Measurements from ENCODE around the gene DSCAML1.

Gene DSCAML1

GRCh38 chr11:117525866-117526542, 271.0 kb downstream of the DSCAML1 start:
- no peak overlapping the region for H3K4me3 ChIP-seq (ENCODE audit: low read depth, low read length)

GRCh38 chr11:117524468-117525183, 272.4 kb downstream of the DSCAML1 start:
- DNase-seq (ENCODE audit: low read depth), result no peak
- H3K4me3 ChIP-seq (ENCODE audit: low read depth, low read length), result no peak overlapping the region

More at GRCh38 chr11:117525866-117526542, 271.0 kb downstream of the DSCAML1 start:
- no peak for DNase-seq (ENCODE audit: low read depth)

DNA sequence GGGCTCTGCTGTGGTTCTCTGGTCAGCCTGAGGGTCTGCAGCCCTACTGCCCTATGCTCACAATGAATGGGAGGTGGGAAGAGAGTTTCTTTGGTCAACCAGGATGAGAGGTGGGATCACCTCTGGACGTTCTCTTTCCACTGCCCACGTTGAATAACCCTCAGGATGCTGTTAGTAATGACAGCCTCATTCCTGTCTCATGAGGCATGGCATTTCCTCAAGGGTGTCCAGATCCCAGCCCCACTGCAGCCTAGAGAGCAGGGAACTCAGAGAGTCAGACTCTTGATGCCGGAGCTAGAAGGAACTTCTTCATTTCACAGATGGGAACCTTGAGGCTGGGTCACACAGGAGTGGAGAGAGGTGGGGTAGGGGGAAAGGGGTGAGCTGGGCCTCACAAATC, 273.3 kb downstream of the DSCAML1 start:
- no peak overlapping the region for H3K4me3 ChIP-seq (ENCODE audit: low read depth, low read length)
- DNase-seq (ENCODE audit: low read depth), result no peak

DNA sequence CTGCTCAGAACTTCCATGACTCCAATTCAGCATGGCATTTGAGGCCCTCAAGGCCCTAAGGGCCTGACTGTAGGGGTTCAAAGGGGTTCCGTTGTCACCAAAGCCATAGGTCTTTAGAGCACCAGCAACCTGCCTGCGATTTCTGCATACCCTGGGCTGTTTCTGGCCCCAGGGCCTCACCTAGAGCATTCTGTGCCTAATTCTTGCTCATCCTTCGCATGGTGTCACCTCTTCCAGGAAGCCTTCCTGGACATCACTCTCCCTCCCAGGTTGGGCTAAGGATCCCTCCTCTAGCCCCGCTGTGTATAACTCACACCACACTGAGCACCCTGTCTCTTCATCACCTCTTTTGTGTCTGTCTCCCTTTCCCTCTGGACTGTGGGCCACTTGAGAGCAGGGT, 275.0 kb downstream of the DSCAML1 start:
- no peak for DNase-seq (ENCODE audit: low read depth)
- H3K4me3 ChIP-seq (ENCODE audit: low read depth, low read length), result no peak overlapping the region

GRCh38 chr11:117520966-117521365, 276.1 kb downstream of the DSCAML1 start:
- H3K4me3 ChIP-seq (ENCODE audit: low read depth, low read length), result no peak overlapping the region
- DNase-seq (ENCODE audit: low read depth), result no peak

DNA sequence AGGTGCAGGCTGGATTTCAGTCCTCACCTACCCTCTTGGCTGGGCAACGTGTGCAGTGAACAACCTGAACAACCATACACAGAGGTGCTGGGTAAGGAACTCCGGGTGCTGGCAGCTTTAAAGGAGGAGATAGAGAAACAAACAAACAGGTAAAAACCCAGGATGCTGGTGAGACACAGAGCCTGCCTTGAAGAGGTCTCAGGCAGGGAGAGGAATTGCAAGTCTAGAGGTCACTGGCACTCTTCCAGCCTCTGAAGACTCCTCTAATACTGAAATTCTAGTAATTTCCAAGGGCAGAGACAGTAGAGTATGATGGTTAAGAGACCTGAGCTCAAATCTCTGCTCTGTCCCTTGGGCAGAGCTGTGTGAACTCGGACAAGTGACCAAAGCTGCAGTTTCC, 276.8 kb downstream of the DSCAML1 start:
- no peak for DNase-seq (ENCODE audit: low read depth)
- H3K4me3 ChIP-seq (ENCODE audit: low read depth, low read length), result no peak overlapping the region

- no peak overlapping the region for H3K4me3 ChIP-seq (ENCODE audit: low read depth, low read length)
- no peak for DNase-seq (ENCODE audit: low read depth)
These were observed 277.4 kb downstream of the DSCAML1 start for GRCh38 chr11:117519590-117519989.

GRCh38 chr11:117519170-117519569, 277.8 kb downstream of the DSCAML1 start:
- DNase-seq (ENCODE audit: low read depth), result no peak
- no peak overlapping the region for H3K4me3 ChIP-seq (ENCODE audit: low read depth, low read length)

- no peak for DNase-seq (ENCODE audit: low read depth)
- H3K4me3 ChIP-seq (ENCODE audit: low read depth, low read length), result no peak overlapping the region
These were observed 278.6 kb downstream of the DSCAML1 start for GRCh38 chr11:117518455-117518854.

DNA sequence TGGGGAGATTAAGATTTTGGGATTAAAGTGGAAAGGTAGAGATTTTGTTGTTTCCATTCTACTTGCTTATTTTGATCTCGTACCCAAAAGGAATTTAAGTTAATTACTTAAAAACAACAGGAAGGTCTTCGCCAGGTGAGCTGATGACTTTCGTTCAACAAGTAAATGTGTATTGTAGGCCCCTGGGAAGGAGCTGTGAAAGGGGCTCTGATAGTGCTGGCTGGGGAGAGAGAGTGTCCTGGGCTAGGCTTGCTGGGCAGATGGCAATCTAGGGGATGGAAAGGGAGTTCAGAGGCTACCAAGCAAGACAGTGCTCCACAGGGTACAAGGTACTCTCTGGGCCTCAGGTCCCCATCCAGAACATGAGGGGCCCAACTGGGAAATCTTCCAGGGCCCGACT, 279.9 kb downstream of the DSCAML1 start:
- DNase-seq (ENCODE audit: low read depth), result no peak
- no peak overlapping the region for H3K4me3 ChIP-seq (ENCODE audit: low read depth, low read length)

DNA sequence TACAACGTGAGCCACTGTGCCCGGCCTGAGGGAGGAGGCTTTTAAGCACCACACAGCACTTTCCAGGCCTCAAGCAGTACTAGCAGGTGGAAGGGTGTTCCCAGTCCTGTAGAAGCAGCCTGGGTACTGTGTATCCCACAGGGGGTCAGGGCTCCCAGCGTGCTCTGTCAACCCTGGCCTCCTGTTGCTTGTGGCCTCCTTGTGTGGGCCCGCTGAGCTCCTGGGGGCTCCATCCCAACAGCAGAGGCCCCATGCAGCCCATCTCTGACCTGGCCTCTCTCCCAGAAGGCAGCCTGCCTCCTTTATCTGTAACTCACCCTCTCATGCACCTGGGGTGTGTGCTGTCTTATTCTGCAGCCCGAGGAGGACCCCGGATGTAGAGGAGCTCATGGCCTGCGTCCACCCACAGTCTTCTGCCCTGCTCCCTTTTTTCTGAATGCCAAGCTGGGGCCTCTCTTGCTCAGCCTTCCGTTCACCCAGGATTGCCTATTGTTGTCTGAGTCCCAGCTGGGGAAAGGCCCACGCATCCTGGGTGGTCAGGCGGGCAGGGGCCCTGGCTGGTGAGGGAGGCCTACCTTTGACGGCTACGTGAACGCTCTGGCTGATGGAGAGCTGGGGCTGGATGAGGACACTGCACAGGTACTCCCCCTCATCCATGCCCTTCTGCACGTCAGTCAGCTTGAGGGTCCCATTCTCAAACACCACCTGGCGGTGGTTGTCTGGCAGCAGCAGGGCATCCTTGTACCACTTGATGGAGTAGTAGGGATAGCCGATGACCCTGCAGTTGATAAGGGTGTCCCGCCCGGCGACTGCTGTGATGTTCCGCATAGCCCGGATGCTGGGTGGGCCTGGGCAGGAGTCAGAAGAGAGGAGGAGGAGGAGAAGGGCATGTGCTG, 280.9 kb downstream of the DSCAML1 start:
- DNase-seq (ENCODE audit: low read depth), result no peak

GRCh38 chr11:117514256-117514655, 282.8 kb downstream of the DSCAML1 start:
- no peak for DNase-seq (ENCODE audit: low read depth)

More for the DNA sequence above, 280.9 kb downstream of the DSCAML1 start:
- H3K4me3 ChIP-seq (ENCODE audit: low read depth, low read length), result no peak overlapping the region

GRCh38 chr11:117513666-117514065, 283.4 kb downstream of the DSCAML1 start:
- H3K4me3 ChIP-seq (ENCODE audit: low read depth, low read length), result no peak overlapping the region
- DNase-seq (ENCODE audit: low read depth), result no peak

More at GRCh38 chr11:117514256-117514655, 282.8 kb downstream of the DSCAML1 start:
- H3K4me3 ChIP-seq (ENCODE audit: low read depth, low read length), result no peak overlapping the region

DNA sequence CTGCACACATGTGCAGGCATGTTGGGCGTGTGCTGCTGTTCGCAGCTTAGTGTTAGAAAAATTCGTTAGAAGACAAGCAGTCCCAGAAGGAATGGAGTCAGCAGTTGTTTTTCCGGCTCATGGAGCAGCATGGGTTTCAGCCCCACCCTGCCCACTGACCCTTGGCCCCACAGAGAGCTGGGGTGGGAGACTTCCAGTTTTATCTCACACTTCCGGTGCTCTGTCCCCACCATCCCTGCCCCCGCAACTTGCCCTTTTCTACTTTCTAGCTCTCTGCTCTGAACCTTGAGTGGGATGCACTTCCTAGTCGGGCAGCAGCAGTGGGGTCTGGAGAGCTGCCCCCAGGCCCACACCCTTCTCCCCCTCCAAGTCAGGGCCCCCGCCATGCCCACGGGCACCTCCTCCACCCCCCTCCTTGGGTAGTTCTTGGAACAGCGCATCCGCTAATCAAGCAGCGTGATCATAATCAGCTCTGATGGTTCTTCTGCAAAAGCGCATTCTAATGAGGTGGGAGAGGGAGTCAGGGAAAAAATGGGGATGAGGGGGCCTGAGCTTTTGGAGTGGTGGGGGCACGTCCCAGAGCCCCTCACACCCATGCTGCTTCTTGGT, 285.0 kb downstream of the DSCAML1 start:
- no peak for DNase-seq (ENCODE audit: low read depth)
- H3K4me3 ChIP-seq (ENCODE audit: low read depth, low read length), result no peak overlapping the region

GRCh38 chr11:117511483-117511930, 285.5 kb downstream of the DSCAML1 start:
- no peak for DNase-seq (ENCODE audit: low read depth)
- no peak overlapping the region for H3K4me3 ChIP-seq (ENCODE audit: low read depth, low read length)

DNA sequence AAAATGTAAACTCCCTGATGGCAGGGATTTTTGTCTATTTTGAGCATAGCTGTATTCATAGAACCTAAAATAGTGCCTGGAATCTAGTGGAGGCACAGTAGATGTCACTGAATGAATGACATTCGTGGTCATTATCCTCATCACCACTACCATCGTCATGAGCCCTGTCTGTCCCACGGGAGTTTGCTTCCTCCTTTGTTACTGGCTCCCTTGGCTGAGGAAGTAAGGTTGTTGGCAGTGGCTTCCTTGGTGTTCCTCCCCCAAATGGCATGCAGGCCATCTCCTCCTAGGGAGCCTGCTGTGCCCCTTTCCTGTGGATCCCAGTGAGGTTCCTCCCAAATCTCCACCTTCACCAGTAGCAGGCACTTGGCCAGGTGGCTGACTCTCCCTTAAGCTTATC, 286.4 kb downstream of the DSCAML1 start:
- no peak overlapping the region for H3K4me3 ChIP-seq (ENCODE audit: low read depth, low read length)
- DNase-seq (ENCODE audit: low read depth), result no peak

GRCh38 chr11:117509543-117509942, 287.5 kb downstream of the DSCAML1 start:
- H3K4me3 ChIP-seq (ENCODE audit: low read depth, low read length), result no peak overlapping the region
- no peak for DNase-seq (ENCODE audit: low read depth)

GRCh38 chr11:117506971-117507370, 290.0 kb downstream of the DSCAML1 start:
- H3K4me3 ChIP-seq (ENCODE audit: low read depth, low read length), result no peak overlapping the region
- no peak for DNase-seq (ENCODE audit: low read depth)

DNA sequence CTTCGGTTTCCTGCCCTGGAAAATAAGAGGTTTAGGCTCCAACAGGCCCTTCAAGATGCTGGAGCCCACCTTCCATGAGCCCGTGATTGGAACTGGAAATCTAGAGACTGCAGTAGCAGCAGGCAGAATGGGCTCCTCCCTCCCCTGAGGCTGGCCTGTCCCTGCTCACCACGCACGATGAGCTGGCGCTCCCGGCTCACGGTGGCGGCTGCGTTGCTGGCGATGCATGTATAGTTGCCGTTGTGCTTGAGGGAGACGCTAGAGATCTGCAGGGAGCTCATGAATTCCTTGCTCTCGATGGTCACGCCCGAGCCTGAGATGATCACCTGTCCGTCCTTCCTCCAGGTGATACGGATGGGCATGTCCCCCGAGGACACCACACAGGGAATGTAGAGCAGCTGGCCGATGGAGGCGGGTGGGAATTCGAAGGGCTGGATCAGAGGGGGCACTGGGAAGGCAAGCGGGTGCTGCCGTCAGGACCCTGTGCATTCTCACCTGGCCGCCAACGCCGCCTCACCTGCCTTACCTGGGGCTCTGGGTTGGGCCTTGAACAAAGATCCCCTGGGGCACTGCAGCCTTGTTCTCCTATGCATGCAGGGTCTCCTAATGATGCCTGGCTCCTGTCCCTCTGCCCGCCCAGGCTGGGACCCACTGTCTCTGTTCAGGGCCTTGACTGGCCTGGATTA, 291.6 kb downstream of the DSCAML1 start:
- DNase-seq (ENCODE audit: low read depth), result no peak
- H3K4me3 ChIP-seq (ENCODE audit: low read depth, low read length), result no peak overlapping the region
